Transverse colon (tissue), 4 donors: Measurements from ENCODE around the gene TMPRSS9. TPM values are rescaled to one million over a fixed set of nuclear protein-coding genes. Genes with fewer than 3 reads are reported as not detected.

Experiments used
- DNase-seq: peaks from one replicate; pipeline ENCODE4 v3.0.0-alpha.2; 2019
- H3K27ac ChIP-seq, 4 donors: fragments of 200-600 bp; sonication (generic); 2 replicates each; pipeline ENCODE4 v1.5.1; 2016 to 2018; ENCODE audit warnings: inconsistent platforms in 4 of 4
- H3K27me3 ChIP-seq: fragments of 200-600 bp; sonication (generic); 2 replicates; pipeline ENCODE4 v1.5.1; 2017; ENCODE audit warnings: inconsistent platforms
- H3K36me3 ChIP-seq, 4 donors: fragments of 200-600 bp; sonication (generic); 2 replicates each; pipeline ENCODE4 v1.5.1; 2017 to 2019; ENCODE audit warnings: inconsistent platforms in 4 of 4
- H3K4me1 ChIP-seq, 4 donors: fragments of 200-600 bp; sonication (generic); 2 replicates each; pipeline ENCODE4 v1.5.1; 2017 to 2020; ENCODE audit warnings: inconsistent platforms in 4 of 4
- H3K4me3 ChIP-seq, 4 donors: fragments of 200-600 bp; sonication (generic); 1 replicate in 1 of 4; 2 replicates in 3 of 4; pipeline versions ENCODE4 v1.5.1 to v1.6.1; 2017 to 2019; ENCODE audit warnings: inconsistent platforms in 4 of 4
- H3K9me3 ChIP-seq, 2 donors: fragments of 200-600 bp; sonication (generic); 2 replicates each; pipeline ENCODE4 v1.5.1; 2017 to 2019; ENCODE audit warnings: inconsistent platforms in 2 of 2
- EP300 ChIP-seq: sonication (generic); formaldehyde crosslinking; IDR thresholded peaks from one replicate; pipeline ENCODE4 v1.6.1; 2017; ENCODE audit warnings: antibody characterized with exemption, low read depth
- POLR2A ChIP-seq: fragments of 450-650 bp; IDR thresholded peaks from one replicate; pipeline ENCODE4 v1.6.1; 2016; ENCODE audit warnings: antibody characterized with exemption, mild to moderate bottlenecking, moderate library complexity
- POLR2AphosphoS5 ChIP-seq, 3 donors: sonication (generic); formaldehyde crosslinking; IDR thresholded peaks; one replicate each; pipeline ENCODE4 v1.6.1; 2016; ENCODE audit warnings: antibody characterized with exemption in 3 of 3
- WGBS, 2 donors: methylation state at CpG; one replicate each; pipeline ENCODE4 v1.1.5; 2018; ENCODE audit warnings: low coverage in 1 of 2; 5-methylcytosine and 5-hydroxymethylcytosine counted together
- in situ Hi-C, 4 donors: fragments of 200-750 bp; cut with MboI; loops; one replicate each; pipeline versions ENCODE4 v1.15.0 to v1.15.1; 2017; ENCODE audit warnings: low sequenced_read_pairs in 3 of 4, low pct_ligation_motif_present in 1 of 4, low pct_unique_long_range_greater_than_20kb in 1 of 4
- intact Hi-C: fragments of 100-400 bp; cut with DNase I; formaldehyde crosslinking; loops from one replicate; pipeline ENCODE4 v1.15.1; 2023; ENCODE audit warnings: low total_unique reads
- total RNA-seq, 4 donors: library from RNA; depleted of rRNA; stranded (reverse); fragments of >200 nt; gene quantifications; one replicate each; pipeline ENCODE4 v1.1.0, GENCODE V29; 2016
- TF ChIP-seq, protein P1 (sequence below), 5 experiments: fragments of 200-600 bp in 3 of 5; fragments of 450-650 bp in 2 of 5; sonication (generic) in 3 of 5; IDR thresholded peaks; 1 replicate in 2 of 5; 2 replicates in 3 of 5; pipeline ENCODE4 v1.5.1; 2016 to 2017; ENCODE audit warnings: antibody characterized with exemption in 5 of 5, inconsistent platforms in 3 of 5, mild to moderate bottlenecking in 2 of 5, moderate library complexity in 1 of 5

TMPRSS9 gene
- total RNA-seq, 4 donors from 2014 or later, result 0.27 TPM; not detected in 3

DNA sequence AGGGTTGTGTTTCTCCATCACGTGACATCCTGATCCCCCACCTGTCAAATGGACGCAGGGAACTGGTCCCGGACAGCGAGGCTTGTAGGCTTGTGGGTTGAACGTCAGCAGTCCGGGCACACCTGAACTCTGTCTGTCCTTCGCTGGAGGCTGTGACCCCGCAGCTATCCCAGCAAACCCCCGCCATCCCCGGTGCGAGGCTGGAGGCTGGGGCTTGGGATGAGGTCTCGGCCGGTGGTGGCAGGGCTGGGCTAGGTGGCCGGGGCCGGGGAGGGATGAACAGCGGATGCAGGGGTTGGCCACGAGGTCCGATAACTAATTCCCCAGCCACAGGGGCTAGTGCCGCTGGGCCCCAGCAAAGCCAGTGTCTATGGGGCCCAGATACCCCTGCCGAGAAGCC is 40.5 kb upstream of the TMPRSS9 start:
- 88% methylated on average over 20 of the region's 20 CpGs; no CpG with 5 or more reads in 1 of the 2 donors for WGBS, 2 donors
- no peak overlapping the region for H3K27ac ChIP-seq
- in situ Hi-C loops, result loop anchor here in 1 of 4 donors (25.0 kb wide), 1 partner anchor 293 kb away; no protein-coding TSS in a partner anchor
- no peak for TF ChIP-seq POLR2AphosphoS5 (IDR thresholded peaks at IDR 0.05)
- TF ChIP-seq EP300, result no peak
- TF ChIP-seq, protein P1, sequence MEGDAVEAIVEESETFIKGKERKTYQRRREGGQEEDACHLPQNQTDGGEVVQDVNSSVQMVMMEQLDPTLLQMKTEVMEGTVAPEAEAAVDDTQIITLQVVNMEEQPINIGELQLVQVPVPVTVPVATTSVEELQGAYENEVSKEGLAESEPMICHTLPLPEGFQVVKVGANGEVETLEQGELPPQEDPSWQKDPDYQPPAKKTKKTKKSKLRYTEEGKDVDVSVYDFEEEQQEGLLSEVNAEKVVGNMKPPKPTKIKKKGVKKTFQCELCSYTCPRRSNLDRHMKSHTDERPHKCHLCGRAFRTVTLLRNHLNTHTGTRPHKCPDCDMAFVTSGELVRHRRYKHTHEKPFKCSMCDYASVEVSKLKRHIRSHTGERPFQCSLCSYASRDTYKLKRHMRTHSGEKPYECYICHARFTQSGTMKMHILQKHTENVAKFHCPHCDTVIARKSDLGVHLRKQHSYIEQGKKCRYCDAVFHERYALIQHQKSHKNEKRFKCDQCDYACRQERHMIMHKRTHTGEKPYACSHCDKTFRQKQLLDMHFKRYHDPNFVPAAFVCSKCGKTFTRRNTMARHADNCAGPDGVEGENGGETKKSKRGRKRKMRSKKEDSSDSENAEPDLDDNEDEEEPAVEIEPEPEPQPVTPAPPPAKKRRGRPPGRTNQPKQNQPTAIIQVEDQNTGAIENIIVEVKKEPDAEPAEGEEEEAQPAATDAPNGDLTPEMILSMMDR (IDR thresholded peaks at IDR 0.05), result no peak
- TF ChIP-seq POLR2A, result no peak
- no peak for DNase-seq
- intact Hi-C loops, result no loop called here
- no peak overlapping the region for H3K4me3 ChIP-seq
- H3K4me1 ChIP-seq, result peaks cover 0 to 3% (median 0%) of the 10 kb centered on the region in 4 donors
- peaks cover 0 to 3% (median 0%) of the 10 kb centered on the region in 4 donors for H3K36me3 ChIP-seq
- H3K9me3 ChIP-seq, result peaks cover 6 to 7% of the 10 kb centered on the region in 2 donors
- peaks cover 4% of the 10 kb centered on the region for H3K27me3 ChIP-seq

DNA sequence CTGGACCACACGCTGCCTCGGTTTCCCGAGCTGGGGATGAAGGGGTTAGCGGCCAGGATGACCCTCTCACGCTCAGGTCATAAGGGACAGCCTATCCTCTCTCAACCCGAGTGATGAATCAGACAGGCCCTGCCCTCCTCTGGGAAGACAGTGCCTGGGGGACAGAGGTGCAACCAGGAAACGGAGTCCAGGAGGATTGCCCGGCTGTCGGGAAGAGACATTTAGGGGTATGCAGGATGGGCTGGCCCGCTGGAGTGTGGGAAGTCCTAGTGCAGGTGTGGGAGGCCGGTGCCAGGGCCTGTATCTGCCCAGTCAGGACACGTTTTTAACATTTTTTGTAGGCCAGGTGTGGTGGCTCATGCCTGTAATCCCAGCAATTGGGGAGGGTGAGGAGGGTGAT is 40.0 kb upstream of the TMPRSS9 start:
- no peaks in the 10 kb centered on the region for H3K27me3 ChIP-seq
- peaks cover 1 to 3% of the 10 kb centered on the region in 2 donors for H3K9me3 ChIP-seq
- in situ Hi-C loops, result loop anchor here in 1 of 4 donors (25.0 kb wide), 1 partner anchor 292 kb away; no protein-coding TSS in a partner anchor
- WGBS, 2 donors, result 76% methylated on average over 12 of the region's 12 CpGs; no CpG with 5 or more reads in 1 of the 2 donors
- intact Hi-C loops, result loop anchor here (10.0 kb wide), 1 partner anchor 165 kb away; the partner anchor contains the start of gene AP3D1
- H3K4me1 ChIP-seq, result peaks cover 0 to 3% (median 0%) of the 10 kb centered on the region in 4 donors
- DNase-seq, result no peak
- H3K36me3 ChIP-seq, result peaks cover 0 to 3% (median 0%) of the 10 kb centered on the region in 4 donors
- TF ChIP-seq POLR2A (no peak), POLR2AphosphoS5 (IDR thresholded peaks at IDR 0.05) (no peak), EP300 (no peak)
- TF ChIP-seq, protein P1 (IDR thresholded peaks at IDR 0.05), result no peak
- H3K4me3 ChIP-seq, result no peak overlapping the region
- no peak overlapping the region for H3K27ac ChIP-seq

DNA sequence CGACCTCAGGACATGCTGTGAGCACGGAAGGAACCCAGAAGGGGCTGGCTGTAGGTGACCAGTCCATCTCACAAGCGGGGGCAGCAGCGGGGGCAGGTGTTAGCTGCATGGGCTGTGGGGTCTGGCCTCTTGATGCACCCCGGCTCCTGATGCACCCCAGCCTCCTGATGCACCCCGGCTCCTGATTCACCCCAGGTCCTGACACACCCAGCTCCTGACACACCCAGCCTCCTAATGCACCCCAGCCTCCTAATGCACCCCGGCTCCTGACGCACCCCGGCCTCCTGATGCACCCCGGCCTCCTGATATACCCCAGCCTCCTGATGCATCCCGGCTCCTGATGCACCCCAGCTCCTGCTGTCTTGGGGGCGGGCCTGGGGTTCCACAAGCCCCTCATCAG is 39.1 kb upstream of the TMPRSS9 start:
- TF ChIP-seq POLR2AphosphoS5 (IDR thresholded peaks at IDR 0.05) (no peak), POLR2A (no peak), EP300 (no peak)
- TF ChIP-seq, protein P1 (IDR thresholded peaks at IDR 0.05), result no peak
- intact Hi-C loops (loop anchor here (10.0 kb wide), 1 partner anchor 166 kb away; the partner anchor contains the start of gene AP3D1), in situ Hi-C loops (loop anchor here in 1 of 4 donors (25.0 kb wide), 1 partner anchor 291 kb away; no protein-coding TSS in a partner anchor)
- no peak for DNase-seq
- no peak overlapping the region for H3K27ac ChIP-seq
- no peaks in the 10 kb centered on the region for H3K27me3 ChIP-seq
- peaks cover 0 to 3% (median 0%) of the 10 kb centered on the region in 4 donors for H3K36me3 ChIP-seq
- H3K9me3 ChIP-seq, result no peaks in the 10 kb centered on the region
- no peak overlapping the region for H3K4me3 ChIP-seq
- H3K4me1 ChIP-seq, result peaks cover 0 to 2% (median 0%) of the 10 kb centered on the region in 4 donors
- 95% methylated on average over 12 of the region's 12 CpGs; no CpG with 5 or more reads in 1 of the 2 donors for WGBS, 2 donors

DNA sequence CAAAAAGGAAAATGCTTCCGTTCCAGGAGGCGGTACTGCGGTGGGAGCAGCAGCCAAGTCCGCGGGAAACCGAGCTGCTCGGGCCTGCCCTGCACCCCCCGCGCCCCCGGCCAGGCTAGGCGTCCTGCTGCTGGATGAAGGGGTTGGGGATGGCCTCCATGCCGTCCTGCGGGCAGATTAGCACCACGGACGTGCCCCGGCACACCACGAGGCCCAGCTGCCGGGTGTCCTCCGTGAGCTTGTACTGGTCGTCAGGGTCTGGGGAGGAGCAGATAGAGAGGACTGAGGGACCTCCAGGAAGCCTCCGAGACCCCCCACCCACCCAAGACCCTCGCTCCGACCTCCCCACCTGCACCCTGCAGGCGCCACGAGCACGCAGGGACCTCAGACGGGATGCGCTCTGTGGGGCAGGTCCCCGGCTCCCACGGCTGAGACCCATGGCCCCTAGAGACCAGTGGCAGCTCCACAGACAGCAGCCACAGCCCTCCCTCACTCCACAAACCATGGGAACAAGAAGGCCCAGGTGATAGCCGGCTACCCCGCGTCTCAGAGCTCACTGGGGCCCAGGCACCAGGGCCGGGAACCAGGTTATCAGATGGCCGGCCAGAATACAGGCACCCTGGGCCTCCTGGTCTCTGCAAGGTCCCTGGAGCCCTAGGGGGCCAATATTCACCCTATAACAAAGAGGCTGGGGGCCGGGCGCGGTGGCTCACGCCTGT is 38.3 kb upstream of the TMPRSS9 start:
- no peak for DNase-seq
- no peak overlapping the region for H3K27ac ChIP-seq
- peaks cover 0 to 3% (median 0%) of the 10 kb centered on the region in 4 donors for H3K36me3 ChIP-seq
- in situ Hi-C loops (loop anchor here in 1 of 4 donors (25.0 kb wide), 1 partner anchor 291 kb away; no protein-coding TSS in a partner anchor), intact Hi-C loops (loop anchor here (10.0 kb wide), 1 partner anchor 167 kb away; the partner anchor contains the start of gene AP3D1)
- peaks cover under 1 to 5% (median 3%) of the 10 kb centered on the region in 4 donors for H3K4me1 ChIP-seq
- TF ChIP-seq EP300, result no peak
- no peak for TF ChIP-seq POLR2A
- TF ChIP-seq POLR2AphosphoS5 (IDR thresholded peaks at IDR 0.05), result no peak
- TF ChIP-seq, protein P1 (IDR thresholded peaks at IDR 0.05), result no peak
- H3K4me3 ChIP-seq, result no peak overlapping the region
- no peaks in the 10 kb centered on the region for H3K27me3 ChIP-seq
- 80 to 94% methylated on average over 1 to 39 of the region's 39 CpGs for WGBS, 2 donors
- no peaks in the 10 kb centered on the region for H3K9me3 ChIP-seq
